ENCODE measurements around the gene ARHGAP6. TPM values are rescaled to one million over a fixed set of nuclear protein-coding genes. Genes with fewer than 3 reads are reported as not detected.

Gene ARHGAP6
- total and polyA plus RNA-seq, 2 of the 4 experiments (the other 2 are of a cell fraction), result 1.4 to 1.8 TPM

DNA sequence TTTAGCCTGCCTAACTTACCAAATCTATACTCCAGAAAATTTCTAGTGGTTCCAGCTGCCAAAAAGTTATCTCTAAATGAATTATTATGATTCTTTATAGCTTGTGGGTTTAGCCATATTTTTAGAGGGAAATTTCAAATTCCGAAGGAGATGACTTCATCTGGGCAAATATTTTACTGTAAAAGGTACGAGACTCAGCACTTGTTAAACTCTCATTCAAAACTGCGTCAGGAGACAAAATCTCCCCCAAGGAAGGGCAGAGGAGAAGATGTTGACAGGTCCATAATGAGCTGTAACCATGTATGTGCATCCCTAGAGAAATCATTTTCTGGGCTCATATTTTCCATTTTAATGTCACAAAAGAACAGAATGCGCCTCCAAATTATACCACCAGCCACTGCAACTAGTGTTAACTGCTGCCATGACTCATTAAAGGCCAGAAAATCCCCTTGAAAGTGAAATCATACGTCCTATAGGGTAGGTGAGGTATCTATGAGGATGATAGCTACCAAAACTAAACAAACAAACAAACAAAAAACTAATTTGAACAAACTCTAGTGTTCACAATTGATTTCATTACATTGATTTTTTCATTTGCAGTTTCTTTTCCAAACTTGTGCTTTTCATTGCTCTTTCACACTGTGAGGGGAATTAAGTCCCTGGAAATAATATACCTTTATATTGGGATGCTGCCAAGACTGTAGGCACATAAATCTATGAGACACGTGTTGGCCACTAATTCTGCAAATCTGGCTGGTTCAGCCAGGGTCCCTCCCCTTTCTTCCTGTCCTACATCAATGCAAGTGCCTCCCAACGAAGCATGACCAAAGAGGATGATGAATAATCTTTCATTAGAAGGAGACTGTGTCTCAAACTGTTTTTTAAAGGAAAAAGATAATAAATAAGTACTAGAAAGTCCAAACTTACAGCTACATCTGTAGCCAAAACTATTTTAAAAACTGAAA lies 85.8 kb downstream of the ARHGAP6 start:
- Histone ChIP-seq H3K4me1 (ENCODE audit: control insufficient read depth, insufficient read depth, low read length) (no peaks in the 10 kb centered on the region), H3K4me2 (ENCODE audit: low read depth, low read length) (no peak overlapping the region), H3K9ac (ENCODE audit: low read depth, low read length) (no peak overlapping the region), H2AFZ (replicated peaks; ENCODE audit: low read length, poor library complexity) (no peak overlapping the region), H3K14ac (replicated peaks; ENCODE audit: low read depth, low read length) (no peak overlapping the region), H2AK5ac (ENCODE audit: low read depth, low read length) (no peak overlapping the region), H3K79me1 (ENCODE audit: low read depth in 1 of 2, low read length in 2 of 2) (no peaks in the 10 kb centered on the region), H3K27me3 (ENCODE audit: control insufficient read depth, insufficient read depth, low read length) (no peaks in the 10 kb centered on the region), H2BK120ac (ENCODE audit: low read depth, low read length) (no peak overlapping the region), H2BK15ac (ENCODE audit: low read depth, low read length) (no peak overlapping the region), H3K9me1 (ENCODE audit: insufficient read depth, low read length) (no peaks in the 10 kb centered on the region), H3K23ac (ENCODE audit: low read depth, low read length) (no peak overlapping the region), H2BK20ac (ENCODE audit: low read depth, low read length) (no peak overlapping the region), H3K18ac (ENCODE audit: low read depth, low read length) (no peak overlapping the region), H3K36me3 (ENCODE audit: control insufficient read depth, insufficient read depth, low read length) (no peaks in the 10 kb centered on the region), H4K5ac (ENCODE audit: low read depth, low read length) (no peak overlapping the region), H3K56ac (ENCODE audit: extremely low read depth, insufficient read depth, low read length) (no peak overlapping the region), H2BK5ac (ENCODE audit: low read depth, low read length, poor library complexity, severe bottlenecking) (no peak overlapping the region), H3K27ac (ENCODE audit: insufficient read depth, low read length) (no peak overlapping the region), H3K4ac (ENCODE audit: low read depth, low read length) (no peak overlapping the region), H2AK9ac (replicated peaks; ENCODE audit: low read depth, low read length, poor library complexity) (no peak overlapping the region), H4K20me1 (ENCODE audit: insufficient read depth, low read length) (no peaks in the 10 kb centered on the region), H3K9me3 (ENCODE audit: control insufficient read depth, insufficient read depth, low read length) (no peaks in the 10 kb centered on the region), H3K4me3 (ENCODE audit: insufficient read depth, low read depth, low read length) (no peak overlapping the region), H4K91ac (ENCODE audit: insufficient read depth, low read depth, low read length) (no peak overlapping the region), H4K8ac (ENCODE audit: low read depth in 2 of 2, low read length in 2 of 2) (no peak overlapping the region)
- dilution Hi-C loops (cut with HindIII; ENCODE audit: low sequenced_read_pairs, unreplicated experiment) (no loop called here), intact Hi-C loops (cut with micrococcal nuclease) (no loop called here), in situ Hi-C loops (cut with MboI; ENCODE audit: low sequenced_read_pairs) (no loop called here)
- ATAC-seq (ENCODE audit: low read depth) (no peak), DNase-seq (no peak)
- POLR2A ChIA-PET (ENCODE audit: unreplicated experiment), result no interaction called here
- CTCF ChIA-PET, result no interaction called here
- BruUV-seq (replicated peaks), result no TSS peak
- no CpG with 5 or more reads among the region's 7 CpGs for WGBS, 2 experiments (ENCODE audit: extremely low coverage in 2 of 2, insufficient read length in 1 of 2)
- TF ChIP-seq MAZ (IDR thresholded peaks at IDR 0.05; ENCODE audit: borderline replicate concordance, low read depth, low read length) (no peak), RFX5 (IDR thresholded peaks at IDR 0.05; ENCODE audit: low read depth, low read length) (no peak), FOS (IDR thresholded peaks at IDR 0.05; ENCODE audit: low read depth, low read length) (no peak), BHLHE40 (IDR thresholded peaks at IDR 0.05; ENCODE audit: low read depth, low read length) (no peak), NFE2L2 (IDR thresholded peaks at IDR 0.05; ENCODE audit: low read depth, low read length) (no peak), MAFK (IDR thresholded peaks at IDR 0.05; ENCODE audit: low read depth, low read length) (no peak), USF2 (IDR thresholded peaks at IDR 0.05; ENCODE audit: low read depth, low read length) (no peak), POLR2A (IDR thresholded peaks at IDR 0.05; ENCODE audit: low read depth, low read length) (no peak), CEBPB (IDR thresholded peaks at IDR 0.05; ENCODE audit: low read depth, low read length) (no peak), RCOR1 (IDR thresholded peaks at IDR 0.05; ENCODE audit: insufficient replicate concordance, low read length) (no peak), SMC3 (IDR thresholded peaks at IDR 0.05; ENCODE audit: low read depth, low read length) (no peak), MXI1 (IDR thresholded peaks at IDR 0.05; ENCODE audit: borderline replicate concordance, low read depth, low read length) (no peak), RAD21 (IDR thresholded peaks at IDR 0.05; ENCODE audit: low read length) (no peak)
- TF ChIP-seq, protein P1, sequence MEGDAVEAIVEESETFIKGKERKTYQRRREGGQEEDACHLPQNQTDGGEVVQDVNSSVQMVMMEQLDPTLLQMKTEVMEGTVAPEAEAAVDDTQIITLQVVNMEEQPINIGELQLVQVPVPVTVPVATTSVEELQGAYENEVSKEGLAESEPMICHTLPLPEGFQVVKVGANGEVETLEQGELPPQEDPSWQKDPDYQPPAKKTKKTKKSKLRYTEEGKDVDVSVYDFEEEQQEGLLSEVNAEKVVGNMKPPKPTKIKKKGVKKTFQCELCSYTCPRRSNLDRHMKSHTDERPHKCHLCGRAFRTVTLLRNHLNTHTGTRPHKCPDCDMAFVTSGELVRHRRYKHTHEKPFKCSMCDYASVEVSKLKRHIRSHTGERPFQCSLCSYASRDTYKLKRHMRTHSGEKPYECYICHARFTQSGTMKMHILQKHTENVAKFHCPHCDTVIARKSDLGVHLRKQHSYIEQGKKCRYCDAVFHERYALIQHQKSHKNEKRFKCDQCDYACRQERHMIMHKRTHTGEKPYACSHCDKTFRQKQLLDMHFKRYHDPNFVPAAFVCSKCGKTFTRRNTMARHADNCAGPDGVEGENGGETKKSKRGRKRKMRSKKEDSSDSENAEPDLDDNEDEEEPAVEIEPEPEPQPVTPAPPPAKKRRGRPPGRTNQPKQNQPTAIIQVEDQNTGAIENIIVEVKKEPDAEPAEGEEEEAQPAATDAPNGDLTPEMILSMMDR (conservative IDR thresholded peaks at IDR 0.05; ENCODE audit: low read depth, low read length), result no peak
- TF ChIP-seq, protein P2, sequence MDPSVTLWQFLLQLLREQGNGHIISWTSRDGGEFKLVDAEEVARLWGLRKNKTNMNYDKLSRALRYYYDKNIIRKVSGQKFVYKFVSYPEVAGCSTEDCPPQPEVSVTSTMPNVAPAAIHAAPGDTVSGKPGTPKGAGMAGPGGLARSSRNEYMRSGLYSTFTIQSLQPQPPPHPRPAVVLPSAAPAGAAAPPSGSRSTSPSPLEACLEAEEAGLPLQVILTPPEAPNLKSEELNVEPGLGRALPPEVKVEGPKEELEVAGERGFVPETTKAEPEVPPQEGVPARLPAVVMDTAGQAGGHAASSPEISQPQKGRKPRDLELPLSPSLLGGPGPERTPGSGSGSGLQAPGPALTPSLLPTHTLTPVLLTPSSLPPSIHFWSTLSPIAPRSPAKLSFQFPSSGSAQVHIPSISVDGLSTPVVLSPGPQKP (IDR thresholded peaks at IDR 0.05; ENCODE audit: borderline replicate concordance, low read depth, low read length), result no peak
